OCI-LY1 (cell line): ENCODE measurements around the gene PTPRR.

Experiments
- EZH2 ChIP-seq: fragments of 200-600 bp; sonication (generic), shearing (Covaris generic); IDR thresholded peaks from 2 replicates; pipeline ENCODE4 v1.8.0; 2017; ENCODE audit warnings: borderline replicate concordance, mixed run types, mild to moderate bottlenecking, antibody characterized with exemption, low read length, moderate library complexity, mixed read lengths
- TF ChIP-seq, protein P1 (sequence below): fragments of 200-600 bp; sonication (generic), shearing (Covaris generic); IDR thresholded peaks from 2 replicates; pipeline ENCODE4 v1.5.1; 2017; ENCODE audit warnings: mild to moderate bottlenecking, antibody characterized with exemption, low read length, moderate library complexity, mixed read lengths

- no peak for TF ChIP-seq EZH2
- TF ChIP-seq, protein P1, sequence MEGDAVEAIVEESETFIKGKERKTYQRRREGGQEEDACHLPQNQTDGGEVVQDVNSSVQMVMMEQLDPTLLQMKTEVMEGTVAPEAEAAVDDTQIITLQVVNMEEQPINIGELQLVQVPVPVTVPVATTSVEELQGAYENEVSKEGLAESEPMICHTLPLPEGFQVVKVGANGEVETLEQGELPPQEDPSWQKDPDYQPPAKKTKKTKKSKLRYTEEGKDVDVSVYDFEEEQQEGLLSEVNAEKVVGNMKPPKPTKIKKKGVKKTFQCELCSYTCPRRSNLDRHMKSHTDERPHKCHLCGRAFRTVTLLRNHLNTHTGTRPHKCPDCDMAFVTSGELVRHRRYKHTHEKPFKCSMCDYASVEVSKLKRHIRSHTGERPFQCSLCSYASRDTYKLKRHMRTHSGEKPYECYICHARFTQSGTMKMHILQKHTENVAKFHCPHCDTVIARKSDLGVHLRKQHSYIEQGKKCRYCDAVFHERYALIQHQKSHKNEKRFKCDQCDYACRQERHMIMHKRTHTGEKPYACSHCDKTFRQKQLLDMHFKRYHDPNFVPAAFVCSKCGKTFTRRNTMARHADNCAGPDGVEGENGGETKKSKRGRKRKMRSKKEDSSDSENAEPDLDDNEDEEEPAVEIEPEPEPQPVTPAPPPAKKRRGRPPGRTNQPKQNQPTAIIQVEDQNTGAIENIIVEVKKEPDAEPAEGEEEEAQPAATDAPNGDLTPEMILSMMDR, result no peak
Observed at GRCh38 chr12:70809887-70810286, 110.7 kb downstream of the PTPRR start.
